WI38 (cell line): ENCODE results near the gene HSPB7.
A peak's percentile ranks its signal among the peaks of the same experiment; 100 is the strongest.
"Not testable (repeated sequence)": the region's sequence is repeated elsewhere in the genome, so short reads cannot be mapped to it uniquely, and the experiment has no call there.

ENCODE experiments used
- H3K4me3 ChIP-seq: 2 replicates; pipeline ENCODE4 v1.5.1; 2011; ENCODE audit warnings: low read depth, mild to moderate bottlenecking, control low read depth, low read length
- CTCF ChIP-seq: IDR thresholded peaks from 2 replicates; pipeline ENCODE4 v1.5.1; 2012; ENCODE audit warnings: low read depth, mild to moderate bottlenecking, control low read depth, low read length

The HSPB7 gene

GRCh38 chr1:16032388-16033102, 14.7 kb upstream of the HSPB7 start:
- TF ChIP-seq CTCF: peak; percentile 100

GRCh38 chr1:16031551-16031950, 13.7 kb upstream of the HSPB7 start:
- H3K4me3 ChIP-seq: no peak overlapping the region
- no peak for TF ChIP-seq CTCF

More at GRCh38 chr1:16032388-16033102, 14.7 kb upstream of the HSPB7 start:
- H3K4me3 ChIP-seq: no peak overlapping the region

DNA sequence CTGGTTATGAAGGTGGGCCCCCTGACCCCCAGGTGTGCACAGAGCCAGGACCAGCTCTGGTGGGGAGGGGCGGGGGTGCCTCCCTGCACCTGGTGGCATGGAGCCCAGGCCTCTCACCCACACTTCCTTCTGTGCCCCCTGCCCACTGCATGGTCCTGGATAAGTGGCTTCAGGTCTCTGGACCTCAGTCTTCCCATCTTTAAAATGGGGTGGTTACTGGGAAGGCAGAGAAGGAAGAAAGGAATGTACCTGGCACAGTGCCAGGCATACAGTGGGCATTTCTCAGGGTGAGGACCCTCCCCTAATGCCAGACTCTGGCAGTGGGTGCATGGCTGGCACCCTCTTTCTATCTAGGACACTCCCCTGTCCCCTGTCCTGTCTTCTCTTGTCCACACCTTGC, 11.4 kb upstream of the HSPB7 start:
- H3K4me3 ChIP-seq: no peak overlapping the region
- TF ChIP-seq CTCF: no peak

DNA sequence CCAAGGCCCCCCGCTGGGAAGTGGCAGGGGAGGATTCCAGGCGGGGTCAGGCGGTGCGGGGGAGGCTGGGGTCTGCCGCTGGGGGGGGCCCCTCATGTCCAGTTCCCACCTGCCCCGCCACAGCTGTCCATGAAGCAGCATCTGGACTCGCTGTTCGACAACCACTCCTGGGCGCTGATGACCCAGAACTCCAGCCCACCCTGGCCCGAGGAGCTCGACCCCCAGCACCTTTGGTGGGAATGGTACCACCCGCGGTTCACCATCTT, 11.1 kb upstream of the HSPB7 start:
- not testable (repeated sequence) for H3K4me3 ChIP-seq

DNA sequence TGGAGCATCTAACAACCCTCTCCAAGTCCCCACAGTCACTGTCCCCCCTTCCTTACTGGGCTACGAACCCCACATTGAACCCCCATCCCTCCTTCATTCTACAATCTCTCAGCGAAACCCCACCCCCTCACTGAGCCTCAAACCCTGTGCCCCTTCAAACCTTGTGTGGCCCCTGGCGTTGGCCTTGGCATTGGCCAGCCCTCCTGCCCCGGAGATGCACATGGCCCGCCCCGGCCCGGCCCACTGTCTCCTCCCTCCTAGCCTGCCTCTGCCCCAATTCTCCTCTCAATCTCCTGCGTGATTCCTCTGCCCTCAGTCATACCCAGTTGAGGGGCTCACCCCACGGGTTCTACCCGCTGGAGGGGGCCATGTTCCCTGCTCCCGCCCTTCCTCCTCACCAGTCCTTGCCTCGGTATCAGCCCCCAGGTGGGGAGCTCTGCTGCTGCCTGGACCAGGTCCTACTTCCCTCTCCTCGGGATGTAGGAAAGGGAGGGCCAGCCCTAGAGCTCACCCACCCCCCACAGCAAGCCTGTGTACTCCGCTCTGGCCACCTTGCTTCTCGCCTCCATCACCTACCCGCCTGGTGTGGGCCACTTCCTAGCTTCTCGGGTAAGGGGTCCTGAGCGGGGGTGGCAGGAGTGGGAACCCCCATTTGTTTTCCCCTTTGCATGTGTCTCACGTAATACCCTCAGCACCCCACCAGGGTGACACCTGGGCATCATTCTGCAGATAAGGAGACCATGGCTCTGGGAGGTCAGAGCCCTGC, 10.6 kb upstream of the HSPB7 start:
- no peak for TF ChIP-seq CTCF
- H3K4me3 ChIP-seq: no peak overlapping the region

GRCh38 chr1:16026723-16027484, 9.1 kb upstream of the HSPB7 start:
- 0 out of 2 replicates have a peak overlapping the region, but pooled peaks have one; percentile 17 for H3K4me3 ChIP-seq
- TF ChIP-seq CTCF: no peak

DNA sequence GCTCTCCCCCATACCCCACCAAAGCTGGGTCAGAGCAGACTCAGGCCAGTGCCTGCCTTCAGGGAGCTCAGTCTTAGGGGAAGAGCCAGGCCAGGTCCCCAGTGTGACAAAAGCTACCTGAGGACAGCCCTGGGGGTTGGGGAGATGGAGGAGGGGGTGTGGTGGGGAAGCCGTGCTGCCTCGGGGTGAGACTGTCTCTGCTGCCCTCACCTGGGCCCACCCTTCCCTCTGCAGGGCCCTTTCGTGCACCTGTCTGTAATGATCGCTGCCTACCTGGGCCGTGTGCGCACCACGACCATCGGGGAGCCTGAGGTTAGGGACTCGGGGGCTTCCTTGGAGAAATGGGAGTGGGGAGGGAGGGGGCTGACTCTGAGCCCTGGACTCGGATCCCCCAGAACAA, 8.5 kb upstream of the HSPB7 start:
- not testable (repeated sequence) for H3K4me3 ChIP-seq

GRCh38 chr1:16023050-16023653, 5.3 kb upstream of the HSPB7 start:
- TF ChIP-seq CTCF: no peak
- H3K4me3 ChIP-seq: no peak overlapping the region
